ENCODE results near the gene PPFIBP2. TPM values are rescaled to one million over a fixed set of nuclear protein-coding genes. Genes with fewer than 3 reads are reported as not detected.
A peak's percentile ranks its signal among the peaks of the same experiment; 100 is the strongest.

PPFIBP2 gene
- total and polyA plus RNA-seq, 2 of the 13 experiments (the other 11 are each of a cell fraction or from before 2014, with no cell fraction given), result 15.0 to 52.5 TPM

GRCh38 chr11:7514099-7514591, 346 bp downstream of the PPFIBP2 start (continued):
- no peak for TF ChIP-seq STAT6 (CRISPR knock-in tag; IDR thresholded peaks at IDR 0.05; ENCODE audit: borderline replicate concordance)
- no peak for TF ChIP-seq FOXK1 (CRISPR knock-in tag; IDR thresholded peaks at IDR 0.05; ENCODE audit: borderline replicate concordance, low read depth)
- no peak for TF ChIP-seq ZNF629 (CRISPR knock-in tag; conservative IDR thresholded peaks at IDR 0.05)
- TF ChIP-seq KMT2B (CRISPR knock-in tag; IDR thresholded peaks at IDR 0.05), result no peak
- no peak for TF ChIP-seq FUBP1 (CRISPR knock-in tag; IDR thresholded peaks at IDR 0.05; ENCODE audit: borderline replicate concordance)
- no peak for TF ChIP-seq ZNF614 (CRISPR knock-in tag; IDR thresholded peaks at IDR 0.05; ENCODE audit: borderline replicate concordance)
- no peak for TF ChIP-seq PBX2 (CRISPR knock-in tag; IDR thresholded peaks at IDR 0.05)
- no peak for TF ChIP-seq WIZ (CRISPR knock-in tag; IDR thresholded peaks at IDR 0.05)
- TF ChIP-seq IKZF5 (CRISPR knock-in tag; IDR thresholded peaks at IDR 0.05), result 0 out of 2 replicates have a peak, but pooled peaks have one; percentile 16
- TF ChIP-seq TERF1 (CRISPR knock-in tag; IDR thresholded peaks at IDR 0.05), result no peak
- no peak for TF ChIP-seq ATF2 (CRISPR knock-in tag; IDR thresholded peaks at IDR 0.05)
- TF ChIP-seq ZGPAT (CRISPR knock-in tag; IDR thresholded peaks at IDR 0.05), result no peak; the same call in 1 of the 2 replicates
- peak; percentile 31; the same call in 1 of the 2 replicates for TF ChIP-seq CTCF (CRISPR knock-in tag; IDR thresholded peaks at IDR 0.05)
- TF ChIP-seq ZBTB7A (CRISPR knock-in tag; IDR thresholded peaks at IDR 0.05), result peak; percentile 64; the same call in 1 of the 2 replicates
- TF ChIP-seq ZIK1 (CRISPR knock-in tag; IDR thresholded peaks at IDR 0.05; ENCODE audit: borderline replicate concordance, low read depth), result no peak
